GM10847 (cell line): Measurements from ENCODE around the gene DIS3L2.

Experiments
- POLR2A ChIP-seq: IDR thresholded peaks from 2 replicates; pipeline ENCODE4 v1.6.1; 2011; ENCODE audit not compliant: insufficient read length; ENCODE audit errors: extremely low read depth

The DIS3L2 gene

GRCh38 chr2:232225429-232225828 is 263.9 kb downstream of the DIS3L2 start:
- no peak for TF ChIP-seq POLR2A

- TF ChIP-seq POLR2A = no peak
Observed at GRCh38 chr2:232225895-232226294, 264.4 kb downstream of the DIS3L2 start.

- TF ChIP-seq POLR2A = no peak
Observed at GRCh38 chr2:232228332-232228731, 266.8 kb downstream of the DIS3L2 start.

GRCh38 chr2:232228971-232229894 is 267.7 kb downstream of the DIS3L2 start:
- TF ChIP-seq POLR2A = no peak

GRCh38 chr2:232229911-232230310 is 268.4 kb downstream of the DIS3L2 start:
- TF ChIP-seq POLR2A = no peak

GRCh38 chr2:232230560-232230959 is 269.0 kb downstream of the DIS3L2 start:
- no peak for TF ChIP-seq POLR2A

- no peak for TF ChIP-seq POLR2A
Observed at GRCh38 chr2:232231554-232231953, 270.0 kb downstream of the DIS3L2 start.

- no peak for TF ChIP-seq POLR2A
Observed at GRCh38 chr2:232232915-232233314, 271.4 kb downstream of the DIS3L2 start.

- TF ChIP-seq POLR2A = no peak
Observed at GRCh38 chr2:232234922-232235615, 273.6 kb downstream of the DIS3L2 start.

- no peak for TF ChIP-seq POLR2A
Observed at GRCh38 chr2:232235716-232236115, 274.2 kb downstream of the DIS3L2 start.

- TF ChIP-seq POLR2A = no peak
Observed at GRCh38 chr2:232236200-232236599, 274.7 kb downstream of the DIS3L2 start.

- TF ChIP-seq POLR2A = no peak
Observed at GRCh38 chr2:232237464-232237863, 276.0 kb downstream of the DIS3L2 start.

- no peak for TF ChIP-seq POLR2A
Observed at GRCh38 chr2:232238108-232238507, 276.6 kb downstream of the DIS3L2 start.

- no peak for TF ChIP-seq POLR2A
Observed at GRCh38 chr2:232238596-232238995, 277.1 kb downstream of the DIS3L2 start.

- no peak for TF ChIP-seq POLR2A
Observed at GRCh38 chr2:232239951-232240681, 278.6 kb downstream of the DIS3L2 start.

GRCh38 chr2:232240906-232241305 is 279.4 kb downstream of the DIS3L2 start:
- no peak for TF ChIP-seq POLR2A

GRCh38 chr2:232242316-232242715 is 280.8 kb downstream of the DIS3L2 start:
- no peak for TF ChIP-seq POLR2A
